A549 (cell line): ENCODE results near the gene SNX3.

Source experiments
- CEBPB ChIP-seq, 2 experiments: fragments of >200 bp in 1 of 2; sonication (Bioruptor Twin) in 1 of 2; formaldehyde crosslinking in 1 of 2; IDR thresholded peaks; 2 replicates each; pipeline ENCODE4 v1.6.1; 2012 to 2016
- CTCF ChIP-seq: fragments of >200 bp; sonication (Bioruptor Twin); formaldehyde crosslinking; IDR thresholded peaks from 3 replicates; pipeline ENCODE4 v1.5.1; 2016
- EHMT2 ChIP-seq: fragments of 200-600 bp; sonication (generic); IDR thresholded peaks from 2 replicates; pipeline ENCODE4 v1.6.1; 2016; ENCODE audit warnings: antibody characterized with exemption, low read depth, mild to moderate bottlenecking, moderate library complexity
- ELK1 ChIP-seq: fragments of 150-350 bp; IDR thresholded peaks from 2 replicates; pipeline ENCODE4 v1.6.1; 2014; ENCODE audit warnings: low read depth, mild to moderate bottlenecking, low read length
- HMGXB4 ChIP-seq: fragments of 250-450 bp; sonication (Bioruptor Pico); IDR thresholded peaks from 2 replicates; pipeline ENCODE4 v1.5.0; 2021; ENCODE audit warnings: mild to moderate bottlenecking, moderate library complexity, borderline replicate concordance
- POLR2A ChIP-seq: IDR thresholded peaks from 2 replicates; pipeline ENCODE4 v1.6.1; 2012; ENCODE audit warnings: mild to moderate bottlenecking, low read length
- REST ChIP-seq: fragments of 200-600 bp; sonication (generic); IDR thresholded peaks from 2 replicates; pipeline ENCODE4 v1.6.1; 2016; ENCODE audit warnings: antibody characterized with exemption, mild to moderate bottlenecking, moderate library complexity
- SREBF2 ChIP-seq: fragments of 450-650 bp; IDR thresholded peaks from 2 replicates; pipeline ENCODE4 v1.6.1; 2014; ENCODE audit warnings: mild to moderate bottlenecking, moderate library complexity

GRCh38 chr6:108253241-108253640 is 7.6 kb downstream of the SNX3 start:
- TF ChIP-seq POLR2A (no peak), EHMT2 (no peak), CTCF (no peak), CEBPB (IDR thresholded peaks at IDR 0.05) (no peak), SREBF2 (no peak), HMGXB4 (CRISPR knock-in tag) (no peak), ELK1 (no peak), REST (no peak)
